Measurements from ENCODE around the gene CCDC6.
"Not testable (repeated sequence)": the region's sequence is repeated elsewhere in the genome, so short reads cannot be mapped to it uniquely, and the experiment has no call there.

The CCDC6 gene

DNA sequence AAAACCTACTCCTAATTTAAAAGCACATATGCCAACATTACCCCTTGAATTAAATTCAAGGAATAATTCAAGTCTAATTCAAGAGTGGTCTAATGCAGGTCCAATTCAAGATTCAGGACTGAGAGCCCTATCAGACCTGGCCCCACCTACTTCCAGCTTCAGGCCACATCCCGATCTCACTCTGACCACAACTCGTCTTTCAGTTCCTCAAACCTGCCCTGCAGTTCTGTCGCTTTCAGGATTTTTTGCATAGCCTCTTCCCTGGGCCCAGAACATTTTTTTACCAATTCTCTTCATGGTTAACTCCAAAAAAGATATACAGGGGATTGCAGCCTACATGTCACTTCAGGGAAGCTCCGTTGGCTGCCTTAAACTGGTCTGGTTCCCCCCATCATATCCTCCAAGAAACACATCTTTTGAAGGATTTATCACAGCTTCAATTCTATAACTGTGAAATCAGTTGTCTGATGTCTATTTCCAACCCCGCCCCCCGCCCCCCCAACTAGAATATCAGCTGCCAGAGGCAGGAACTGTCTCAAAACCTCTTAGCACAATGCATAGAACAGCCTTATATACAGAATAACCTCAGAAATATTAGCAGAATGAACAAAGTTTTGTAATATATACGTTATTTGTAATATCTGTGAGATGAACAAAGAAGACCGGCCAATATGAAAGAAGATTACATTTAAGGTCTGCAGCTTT lies 20.8 kb downstream of the CCDC6 start:
- CTCF ChIA-PET = no interaction called here
- H3K4me1 ChIP-seq (ENCODE audit: control insufficient read depth, insufficient read depth, low read length) = no peaks in the 10 kb centered on the region

DNA sequence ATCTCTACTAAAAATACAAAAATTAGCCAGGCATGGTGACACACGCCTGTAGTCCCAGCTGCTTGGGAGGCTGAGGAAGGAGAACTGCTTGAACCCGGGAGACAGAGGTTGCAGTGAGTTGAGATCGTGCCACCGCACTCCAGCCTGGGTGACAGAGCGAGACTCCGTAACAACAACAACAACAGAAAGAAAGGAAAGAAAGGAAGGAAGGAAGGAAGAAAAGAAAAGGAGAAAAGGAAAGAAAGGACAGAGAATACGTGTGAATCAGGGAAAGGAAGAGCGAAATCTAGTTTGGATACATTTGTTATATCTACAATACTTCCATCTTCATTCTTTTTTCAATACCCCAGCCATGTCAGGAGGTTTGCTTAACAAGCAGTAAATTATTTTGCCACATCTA lies 21.5 kb downstream of the CCDC6 start:
- peak; percentile 75 for TF ChIP-seq ZNF366 (tag by site-specific recombination; conservative IDR thresholded peaks at IDR 0.05)
- peak; percentile 75; the same call in 1 of the 2 replicates for TF ChIP-seq ZNF600 (tag by site-specific recombination; IDR thresholded peaks at IDR 0.05)
- TF ChIP-seq PRDM1 (tag by site-specific recombination; IDR thresholded peaks at IDR 0.05) = peak; percentile 92
- H3K27ac ChIP-seq (ENCODE audit: extremely low read depth, low read depth, low read length); H3K36me3 ChIP-seq (ENCODE audit: control insufficient read depth in 2 of 2, insufficient read depth in 1 of 2, low read length in 2 of 2); POLR2A ChIA-PET; H3K4me1 ChIP-seq (ENCODE audit: control insufficient read depth, insufficient read depth, low read length); H3K9me3 ChIP-seq (ENCODE audit: control insufficient read depth, insufficient read depth, low read depth, low read length); CTCF ChIA-PET; H3K4me3 ChIP-seq (ENCODE audit: low read depth, low read length): not testable (repeated sequence)

More for the DNA sequence above, 20.8 kb downstream of the CCDC6 start:
- Histone ChIP-seq H3K36me3 (ENCODE audit: control insufficient read depth in 2 of 2, insufficient read depth in 1 of 2, low read length in 2 of 2) (peaks cover 0 to 6% of the 10 kb centered on the region in 2 experiments; a peak in 1 of 3 replicates), H3K27ac (ENCODE audit: extremely low read depth, low read depth, low read length) (no peak overlapping the region), H3K4me3 (ENCODE audit: low read depth, low read length) (no peak overlapping the region), H3K9me3 (ENCODE audit: control insufficient read depth, insufficient read depth, low read depth, low read length) (no peaks in the 10 kb centered on the region)
- TF ChIP-seq GLIS1 (tag by site-specific recombination; IDR thresholded peaks at IDR 0.05) = no peak
- POLR2A ChIA-PET = no interaction called here

DNA sequence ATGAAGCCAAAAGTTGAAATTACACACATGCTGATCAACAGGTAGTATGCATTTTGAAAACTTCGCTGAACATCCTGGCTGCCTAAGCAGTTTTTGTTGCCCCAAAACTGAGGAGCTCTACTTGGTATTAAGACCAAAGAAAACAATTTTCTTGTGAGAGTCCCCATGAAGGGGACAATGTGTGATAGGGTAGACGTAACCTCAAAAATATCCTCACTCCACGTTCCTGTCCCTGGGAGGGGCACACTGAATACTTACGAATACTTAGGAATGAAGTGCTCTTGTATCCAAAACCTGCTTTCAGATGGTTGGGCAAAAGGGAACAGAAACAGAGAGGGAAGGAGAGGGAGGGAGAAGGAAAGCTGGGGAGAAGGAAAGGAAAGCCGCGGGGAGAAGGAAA lies 24.7 kb downstream of the CCDC6 start:
- Histone ChIP-seq H3K4me1 (ENCODE audit: control insufficient read depth, insufficient read depth, low read length) (no peaks in the 10 kb centered on the region), H3K9me3 (ENCODE audit: control insufficient read depth, insufficient read depth, low read depth, low read length) (no peaks in the 10 kb centered on the region), H3K4me3 (ENCODE audit: low read depth, low read length) (no peak overlapping the region), H3K27ac (ENCODE audit: extremely low read depth, low read depth, low read length) (no peak overlapping the region), H3K36me3 (ENCODE audit: control insufficient read depth in 2 of 2, insufficient read depth in 1 of 2, low read length in 2 of 2) (no peaks in the 10 kb centered on the region)
- POLR2A ChIA-PET = no interaction called here
- CTCF ChIA-PET = interaction anchor here (0.7 kb wide), 1 partner anchor 17 kb away, joined by 4 read pairs; no protein-coding TSS in a partner anchor
- TF ChIP-seq ZNF274 (IDR thresholded peaks at IDR 0.05; ENCODE audit: low read length) = no peak
- no peak for TF ChIP-seq ZNF274 (tag by site-specific recombination; IDR thresholded peaks at IDR 0.05; ENCODE audit: borderline replicate concordance)
- peak; percentile 79 for TF ChIP-seq SCRT2 (tag by site-specific recombination; IDR thresholded peaks at IDR 0.05)

DNA sequence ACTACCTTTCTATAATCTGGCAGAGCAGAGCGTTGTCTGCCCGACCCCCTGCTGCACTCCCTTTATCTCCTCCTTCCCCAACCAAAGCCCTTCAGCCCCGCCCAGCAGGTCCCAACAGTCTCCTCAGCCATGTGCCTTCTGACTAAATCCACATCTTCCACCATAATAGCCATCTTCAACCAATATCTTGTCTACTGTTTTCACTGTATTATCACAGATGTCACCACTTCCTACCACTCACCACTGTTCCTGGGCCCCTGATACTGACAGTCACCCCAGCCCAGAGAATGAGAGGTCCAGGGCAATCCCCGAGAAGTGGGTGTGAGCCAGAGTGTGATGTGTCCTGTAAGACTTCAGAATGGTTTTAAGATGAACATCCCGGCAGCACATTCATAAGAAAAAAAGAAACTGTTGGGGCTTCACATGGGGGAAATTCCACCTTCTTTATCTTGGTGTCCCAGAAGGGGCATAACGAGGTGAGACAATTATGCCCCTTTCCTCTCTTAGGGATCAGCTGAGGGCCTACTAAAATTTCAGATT lies 25.3 kb downstream of the CCDC6 start:
- TF ChIP-seq KLF1 (tag by site-specific recombination; IDR thresholded peaks at IDR 0.05) = 0 out of 2 replicates have a peak, but pooled peaks have one; percentile 33
- no peak for TF ChIP-seq ZNF19 (tag by site-specific recombination; IDR thresholded peaks at IDR 0.05; ENCODE audit: low read depth)
- no peak overlapping the region for H3K27ac ChIP-seq (ENCODE audit: extremely low read depth, low read depth, low read length)
- no peaks in the 10 kb centered on the region for H3K36me3 ChIP-seq (ENCODE audit: control insufficient read depth in 2 of 2, insufficient read depth in 1 of 2, low read length in 2 of 2)
- H3K4me1 ChIP-seq (ENCODE audit: control insufficient read depth, insufficient read depth, low read length) = no peaks in the 10 kb centered on the region
- ChIA-PET CTCF (interaction anchor here (0.7 kb wide), 1 partner anchor 16 kb away, joined by 4 read pairs; no protein-coding TSS in a partner anchor), POLR2A (no interaction called here)
- no peaks in the 10 kb centered on the region for H3K9me3 ChIP-seq (ENCODE audit: control insufficient read depth, insufficient read depth, low read depth, low read length)
- no peak overlapping the region for H3K4me3 ChIP-seq (ENCODE audit: low read depth, low read length)

DNA sequence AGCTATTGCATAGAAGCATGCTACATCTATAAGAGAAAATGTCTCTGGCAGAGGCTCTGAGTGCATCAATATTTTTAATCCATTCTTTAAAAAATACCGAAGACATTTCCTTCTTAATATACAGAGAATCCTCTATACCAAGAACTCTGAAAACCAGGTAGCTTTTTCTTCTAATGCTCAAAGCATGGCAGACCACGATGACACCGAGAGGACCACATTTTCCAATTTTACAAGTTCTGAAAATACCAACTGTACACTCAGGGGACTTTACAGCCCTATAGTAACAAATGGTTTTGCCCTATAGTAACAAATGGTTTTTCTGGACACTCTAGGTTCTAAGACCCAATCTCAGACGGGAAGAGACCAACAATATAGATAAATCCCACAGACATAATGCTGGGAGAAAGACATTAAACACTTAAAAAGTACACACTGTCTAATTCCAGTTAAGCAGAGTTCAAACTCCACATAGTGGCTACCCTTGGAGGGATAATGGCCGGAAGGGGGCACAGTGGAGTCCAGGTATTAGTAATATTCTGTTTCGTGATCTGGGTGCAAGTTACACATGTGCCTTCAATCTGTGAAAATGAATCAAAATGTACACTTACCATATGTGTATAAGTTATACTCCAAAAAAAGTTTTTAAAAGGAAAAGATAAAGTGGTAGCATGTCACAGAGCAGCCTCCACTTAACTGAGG lies 26.2 kb downstream of the CCDC6 start:
- H3K9me3 ChIP-seq (ENCODE audit: control insufficient read depth, insufficient read depth, low read depth, low read length) = no peaks in the 10 kb centered on the region
- no peak overlapping the region for H3K4me3 ChIP-seq (ENCODE audit: low read depth, low read length)
- no peaks in the 10 kb centered on the region for H3K4me1 ChIP-seq (ENCODE audit: control insufficient read depth, insufficient read depth, low read length)
- no peak for TF ChIP-seq ZNF23 (tag by site-specific recombination; IDR thresholded peaks at IDR 0.05; ENCODE audit: borderline replicate concordance)
- TF ChIP-seq KLF1 (tag by site-specific recombination; IDR thresholded peaks at IDR 0.05) = no peak
- TF ChIP-seq BCL11A (tag by site-specific recombination; IDR thresholded peaks at IDR 0.05; ENCODE audit: low read depth) = no peak
- no peak for TF ChIP-seq ZNF530 (tag by site-specific recombination; IDR thresholded peaks at IDR 0.05; ENCODE audit: low read depth)
- no peak for TF ChIP-seq ZNF837 (tag by site-specific recombination; IDR thresholded peaks at IDR 0.05)
- TF ChIP-seq ZNF354C (tag by site-specific recombination; IDR thresholded peaks at IDR 0.05; ENCODE audit: borderline replicate concordance, low read depth) = no peak
- TF ChIP-seq ZNF133 (tag by site-specific recombination; IDR thresholded peaks at IDR 0.05) = no peak
- no peak for TF ChIP-seq ZNF792 (tag by site-specific recombination; IDR thresholded peaks at IDR 0.05)
- no peak for TF ChIP-seq ZNF292 (tag by site-specific recombination; IDR thresholded peaks at IDR 0.05; ENCODE audit: borderline replicate concordance, low read depth)
- no peak for TF ChIP-seq SETDB1 (IDR thresholded peaks at IDR 0.05; ENCODE audit: insufficient read length, low read length)
- no peaks in the 10 kb centered on the region for H3K36me3 ChIP-seq (ENCODE audit: control insufficient read depth in 2 of 2, insufficient read depth in 1 of 2, low read length in 2 of 2)
- no peak overlapping the region for H3K27ac ChIP-seq (ENCODE audit: extremely low read depth, low read depth, low read length)
- ChIA-PET POLR2A (no interaction called here), CTCF (no interaction called here)
